AML-193 (cell line): Measurements from ENCODE around the gene ADGRD1.

ENCODE experiments used
- DNase-seq, 2 experiments: peaks; one replicate each; lab custom pipeline; 2025; lab: John Stamatoyannopoulos, UW

The ADGRD1 gene

DNA sequence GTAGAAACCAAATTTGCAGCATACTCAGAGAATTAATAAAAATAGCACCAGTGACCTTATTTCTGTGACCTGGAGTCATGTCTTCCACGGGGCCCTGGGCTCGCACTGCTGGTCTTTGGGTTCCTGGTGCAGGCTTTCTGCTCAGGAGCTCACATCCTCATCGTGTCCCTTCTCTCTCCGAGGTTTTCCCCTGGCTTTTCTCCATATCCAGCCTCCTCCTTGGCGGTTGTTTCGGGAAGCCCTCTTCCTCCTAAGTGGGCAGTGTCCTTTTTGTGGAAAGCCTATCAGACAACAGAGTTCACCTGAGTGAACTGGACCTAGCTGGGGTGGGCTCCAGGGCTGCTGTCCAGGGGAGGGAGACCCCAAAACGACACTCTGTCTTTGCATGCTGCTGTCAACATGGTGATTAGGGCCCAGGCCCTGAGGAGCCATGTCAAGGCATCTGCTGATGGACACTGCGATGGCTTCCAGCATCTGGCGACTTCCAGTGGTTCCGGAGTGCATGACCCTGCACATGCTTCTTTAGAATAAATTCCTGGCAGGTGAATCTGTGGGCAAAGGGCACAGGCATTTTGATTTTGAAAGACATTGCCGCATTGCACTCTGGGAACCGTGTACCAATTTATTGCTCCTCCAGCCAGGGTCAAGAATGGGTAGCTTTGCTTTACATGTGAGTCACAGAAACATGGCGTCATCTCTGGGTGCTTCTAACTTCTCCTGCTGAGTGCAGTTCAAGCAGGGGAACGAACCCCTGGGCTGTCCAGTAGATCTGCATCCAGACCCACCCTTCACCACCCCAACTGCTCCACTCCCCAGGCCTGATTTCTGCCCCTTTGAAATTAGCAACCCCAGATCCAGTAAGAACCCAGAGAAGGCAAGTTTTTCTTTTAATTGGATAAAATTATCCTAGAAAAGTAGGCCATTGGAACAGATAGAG lies 136.8 kb downstream of the ADGRD1 start:
- DNase-seq = no peak

DNA sequence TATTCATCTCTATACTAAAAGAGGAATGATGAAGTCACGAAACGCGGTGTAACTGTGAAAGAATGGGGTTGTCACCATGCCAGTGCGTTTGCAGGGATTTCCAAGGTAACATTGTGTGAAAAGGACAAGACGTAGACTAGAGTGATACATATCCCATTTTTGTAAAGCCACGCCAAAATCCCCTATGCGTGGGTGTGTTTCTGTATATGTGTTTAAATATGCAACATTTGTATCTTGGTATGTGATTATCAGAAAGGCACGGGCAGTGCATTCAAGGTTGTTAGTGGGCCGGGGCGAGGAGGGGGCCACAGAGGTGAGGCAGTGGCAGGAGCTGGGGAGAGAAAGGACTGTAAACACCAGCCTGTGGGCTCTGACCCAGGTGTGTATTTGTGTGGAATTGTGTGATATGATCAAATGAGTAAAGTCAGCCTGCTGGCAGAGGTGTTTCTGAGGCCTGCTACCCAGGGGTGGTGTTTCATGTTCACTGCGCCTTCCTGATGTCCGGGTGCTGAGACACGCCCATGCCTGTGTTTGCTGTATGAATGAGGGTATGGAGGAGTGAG lies 137.8 kb downstream of the ADGRD1 start:
- DNase-seq = no peak

DNA sequence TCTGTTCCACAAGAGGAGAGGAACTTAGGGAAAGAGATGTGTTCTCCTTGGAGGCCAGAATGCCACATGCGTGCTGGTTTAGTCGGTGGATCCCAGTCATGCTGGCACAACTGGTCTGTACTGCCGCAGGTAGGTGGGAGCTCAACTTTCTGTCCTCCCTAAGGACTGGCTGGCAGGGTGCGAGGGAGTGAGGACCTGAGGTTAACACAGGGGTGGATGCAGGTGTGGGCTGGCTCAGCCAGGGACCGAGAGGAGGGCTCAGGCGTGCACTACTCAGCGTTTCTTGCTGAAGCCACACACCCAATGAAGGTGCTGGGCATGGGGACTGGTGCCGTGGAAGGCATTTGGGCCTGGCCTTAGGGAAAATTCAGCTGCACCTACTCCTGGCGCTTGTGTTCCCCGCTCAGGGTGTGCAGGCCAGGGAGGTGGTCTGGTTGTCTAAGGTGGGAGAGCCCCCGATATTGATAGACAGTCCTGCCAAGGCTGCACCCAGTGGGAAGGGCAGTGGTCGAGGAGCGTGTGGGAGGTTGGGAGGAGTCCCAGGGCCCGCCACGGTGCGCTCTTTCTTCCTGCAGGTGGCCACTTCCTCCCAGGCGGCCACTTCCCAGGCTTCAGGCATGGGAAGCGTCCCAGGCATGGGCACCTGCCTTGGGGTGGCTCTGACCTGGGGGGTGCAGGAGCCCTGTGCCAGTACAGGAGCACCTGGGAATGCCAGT lies 138.4 kb downstream of the ADGRD1 start:
- DNase-seq = no peak

GRCh38 chr12:131092901-131093603 lies 139.3 kb downstream of the ADGRD1 start:
- DNase-seq = no peak

- no peak for DNase-seq
Observed at GRCh38 chr12:131093604-131093955, 139.9 kb downstream of the ADGRD1 start.

DNA sequence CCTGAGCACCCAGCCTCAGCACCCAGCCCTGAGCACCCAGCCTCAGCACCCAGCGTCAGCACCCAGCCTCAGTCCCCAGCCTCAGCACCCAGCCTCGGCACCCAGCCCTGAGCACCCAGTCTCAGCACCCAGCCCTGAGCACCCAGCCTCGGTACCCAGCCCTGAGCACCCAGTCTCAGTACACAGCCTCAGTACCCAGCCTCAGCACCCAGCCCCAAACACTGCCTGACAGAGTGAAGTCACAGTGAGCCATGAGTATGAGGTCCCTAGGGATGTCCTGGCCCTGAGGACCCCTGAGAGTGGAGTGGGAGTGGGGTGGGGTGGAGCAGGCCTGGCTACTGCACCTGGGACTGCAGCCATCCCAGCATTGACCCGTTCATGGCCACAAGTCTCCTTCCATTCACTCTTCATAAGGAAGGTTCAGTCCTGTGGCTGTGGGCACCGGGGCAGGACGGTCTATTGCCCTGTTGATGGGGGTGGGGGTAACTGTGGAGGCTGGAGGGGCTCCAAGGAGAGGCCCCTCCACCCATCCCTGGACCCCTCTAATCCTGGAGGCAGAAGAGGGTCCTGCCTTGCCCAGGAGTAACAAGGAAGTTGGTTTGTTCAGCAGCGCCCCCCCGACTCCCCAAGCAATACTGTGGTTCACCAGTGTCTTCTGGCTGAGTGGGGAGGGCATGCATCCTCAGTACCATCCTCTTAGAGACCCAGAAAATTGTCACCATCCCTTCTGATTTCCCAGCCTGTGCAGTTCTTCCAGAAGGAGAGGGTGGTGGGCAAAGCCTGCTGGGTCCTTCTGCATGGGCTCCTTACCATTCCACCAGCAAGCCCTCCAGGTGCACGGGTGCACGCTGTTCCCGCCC lies 140.5 kb downstream of the ADGRD1 start:
- no peak for DNase-seq

DNA sequence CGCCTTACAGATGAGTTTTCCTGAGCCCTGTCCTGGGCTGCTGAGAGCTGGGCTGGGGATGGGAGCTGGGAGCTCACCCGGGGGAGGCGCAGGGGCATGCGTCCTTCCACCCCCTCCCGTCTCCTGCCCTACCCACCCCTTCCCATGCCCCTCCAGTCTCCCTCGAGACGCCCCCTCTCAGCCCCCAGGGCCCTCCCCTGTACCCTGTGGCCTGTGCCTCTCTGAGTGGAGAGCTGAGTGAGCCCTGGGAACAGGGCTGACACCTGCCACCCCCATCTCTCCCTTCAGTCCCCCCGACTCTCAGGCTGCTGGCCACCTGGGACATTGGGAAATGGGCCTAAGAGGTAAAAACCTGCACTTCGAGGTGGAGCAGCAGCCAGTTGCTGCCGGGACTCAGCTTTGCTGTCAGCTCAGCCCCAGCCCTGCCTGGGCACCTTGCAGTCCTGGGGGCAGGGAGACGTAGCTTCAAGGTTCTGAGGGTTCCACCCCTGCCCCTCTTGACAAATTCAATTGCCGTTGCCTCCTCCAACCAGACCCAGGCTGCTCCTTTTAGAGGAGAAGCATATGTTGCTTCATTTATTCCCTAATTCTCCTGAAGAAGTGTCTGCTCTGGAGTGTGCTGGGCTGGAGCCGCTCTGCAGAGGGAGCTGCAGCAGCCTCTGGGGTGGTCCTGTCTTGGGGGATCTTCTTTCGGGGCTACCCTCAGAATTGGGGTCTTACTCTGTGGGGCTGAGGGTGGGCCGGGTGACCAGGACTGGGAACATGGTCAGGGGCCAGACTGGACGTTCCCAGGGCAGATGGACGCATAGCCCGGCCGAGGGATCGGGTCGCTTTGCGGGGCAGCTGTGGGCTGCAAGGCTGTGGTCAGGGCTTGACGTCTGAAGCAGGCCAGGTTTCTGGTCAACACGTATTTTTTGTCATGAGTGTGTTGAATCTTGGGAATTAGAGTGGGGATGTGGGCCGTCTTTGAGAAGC lies 141.4 kb downstream of the ADGRD1 start:
- DNase-seq = no peak

GRCh38 chr12:131095826-131096680 lies 142.3 kb downstream of the ADGRD1 start:
- no peak for DNase-seq

GRCh38 chr12:131096681-131097181 lies 143.0 kb downstream of the ADGRD1 start:
- DNase-seq = no peak

DNA sequence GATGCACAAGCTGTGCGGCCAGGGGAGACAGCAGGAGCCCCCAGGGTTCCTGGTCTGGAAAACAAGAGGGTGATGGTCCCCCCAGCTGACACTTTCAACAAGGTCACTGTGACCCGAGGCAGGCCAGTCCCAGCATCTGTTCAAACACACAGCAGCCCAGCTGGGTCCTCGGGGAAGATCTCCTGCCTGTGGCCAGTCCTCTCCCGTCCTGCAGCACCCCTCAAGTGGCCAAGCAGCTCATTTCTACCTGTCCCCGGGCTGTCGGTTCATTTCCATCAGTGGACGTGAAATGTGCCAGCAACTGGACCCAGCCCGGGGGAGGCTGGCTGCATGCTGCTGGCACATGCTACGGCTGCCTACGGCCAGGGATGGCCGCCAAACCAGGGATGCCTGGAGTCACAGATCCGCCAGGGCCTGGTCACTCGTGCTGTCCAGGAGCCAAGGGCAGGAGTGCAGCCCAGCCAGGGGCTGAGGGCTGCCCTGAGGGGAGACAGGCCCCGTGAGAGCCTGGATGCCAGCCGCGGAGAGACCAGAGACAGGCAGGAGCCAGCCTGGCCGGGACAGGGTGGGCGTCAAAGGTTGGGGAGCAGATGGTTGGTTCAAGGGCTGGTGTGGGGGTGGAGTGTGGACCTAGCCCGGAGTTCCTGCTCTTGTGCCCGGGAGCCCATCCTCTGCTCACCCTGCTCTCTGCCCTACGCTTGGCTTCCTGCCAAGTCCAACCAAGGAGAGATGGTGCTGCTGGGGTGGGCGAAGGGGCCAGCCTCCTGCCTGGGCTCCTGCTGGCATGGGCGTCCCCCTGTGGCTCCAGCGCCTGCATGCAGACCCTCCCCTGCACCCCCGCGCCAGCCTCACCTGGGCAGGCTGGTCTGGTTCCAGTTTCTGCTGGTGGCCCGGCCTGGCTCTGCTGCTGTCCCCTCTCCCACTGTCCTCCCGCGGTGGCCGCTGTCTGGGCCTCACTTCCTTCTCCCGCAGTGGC lies 143.8 kb downstream of the ADGRD1 start:
- no peak for DNase-seq

DNA sequence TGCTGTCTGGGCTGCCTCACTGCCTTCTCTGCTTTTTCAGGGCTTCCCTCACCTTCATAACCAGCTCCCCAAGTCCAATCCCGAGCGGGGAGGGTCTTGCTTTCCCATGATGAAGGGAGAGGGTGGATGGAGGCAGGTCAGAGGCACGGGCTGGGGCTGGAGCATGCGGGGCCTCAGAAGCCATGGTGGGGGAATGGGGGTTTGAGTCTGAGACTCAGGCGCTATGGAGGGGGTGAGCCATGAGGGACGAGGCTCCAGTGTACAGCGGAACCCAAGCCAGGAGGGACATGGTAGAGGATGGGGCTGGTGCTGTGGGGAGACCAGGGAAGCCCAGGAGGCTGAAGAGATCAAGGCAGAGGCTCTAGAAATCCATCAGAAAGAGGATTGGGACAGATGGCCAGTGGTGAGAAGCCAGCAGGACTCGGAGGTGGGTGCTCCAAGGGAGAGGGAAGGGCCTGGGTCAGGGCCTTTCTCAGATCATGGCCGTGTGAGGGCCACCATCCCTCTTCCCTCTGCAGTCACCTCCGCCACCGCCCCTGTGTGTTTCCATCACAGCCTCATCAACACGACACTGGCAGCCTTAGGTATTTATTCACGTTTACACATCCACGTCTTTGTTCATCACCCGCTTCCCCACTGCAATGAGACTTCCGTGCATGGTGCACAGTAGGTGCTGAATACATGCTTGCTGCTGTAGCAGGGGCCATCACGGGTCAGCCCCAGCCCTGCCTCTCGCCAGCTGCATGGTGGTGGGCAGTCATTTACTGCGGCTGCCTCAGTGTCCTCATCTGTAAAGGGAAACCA lies 144.7 kb downstream of the ADGRD1 start:
- DNase-seq = no peak

DNA sequence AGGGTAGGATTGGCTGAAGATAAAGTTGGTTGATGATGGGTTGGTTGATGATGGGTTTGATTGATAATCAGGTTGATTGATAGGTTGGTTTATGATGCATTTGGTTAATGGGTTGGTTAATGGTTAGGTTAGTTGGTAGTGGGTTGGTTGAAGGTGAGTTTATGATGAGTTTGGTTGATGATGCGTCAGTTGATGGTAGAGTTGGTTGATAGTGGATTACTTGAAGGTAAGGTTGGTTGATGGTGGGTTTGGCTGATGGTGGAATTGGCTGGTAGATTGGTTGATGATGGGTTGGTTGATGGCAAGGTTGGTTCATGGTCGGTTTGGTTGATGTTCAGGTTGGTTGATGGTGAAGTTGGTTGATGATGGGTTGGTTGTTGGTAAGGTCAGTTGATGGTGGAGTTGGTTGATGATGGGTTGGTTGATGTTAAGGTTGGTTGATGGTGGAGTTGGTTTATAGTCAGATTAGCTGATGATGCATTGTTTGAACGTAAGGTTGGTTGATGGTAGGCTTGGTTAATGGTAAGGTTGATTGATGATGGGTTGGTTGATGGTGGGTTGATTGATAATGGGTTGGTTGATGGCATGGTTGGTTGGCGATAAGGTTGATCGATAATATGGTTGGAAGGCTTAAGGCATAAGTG lies 146.4 kb downstream of the ADGRD1 start:
- no peak for DNase-seq

GRCh38 chr12:131101006-131101405 lies 147.3 kb downstream of the ADGRD1 start:
- DNase-seq = no peak

GRCh38 chr12:131101703-131102492 lies 148.2 kb downstream of the ADGRD1 start:
- DNase-seq = no peak

DNA sequence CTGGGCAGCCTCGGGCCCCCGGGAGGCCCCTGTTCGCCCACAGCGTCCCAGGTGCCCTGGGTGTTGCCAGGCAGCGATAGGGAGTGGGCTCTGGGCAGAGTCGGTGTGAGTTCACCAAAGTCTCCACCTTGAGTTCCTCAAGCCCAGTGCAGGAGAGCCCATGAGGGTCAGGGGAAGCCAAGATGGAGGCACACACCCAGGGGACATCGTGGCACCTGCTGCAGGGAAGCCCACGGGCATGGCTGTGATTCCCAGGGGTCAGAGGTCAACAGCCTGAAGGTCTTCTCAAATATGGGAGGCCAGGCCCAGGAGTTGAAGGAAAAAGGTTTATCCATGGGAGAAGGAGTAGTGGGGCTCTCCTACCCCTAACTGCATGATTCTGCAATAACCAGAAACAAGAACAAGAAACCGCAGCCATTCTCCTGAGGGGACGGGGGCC lies 148.8 kb downstream of the ADGRD1 start:
- no peak for DNase-seq
